Stimulated activated naive CD8-positive, alpha-beta T cell treated with anti-CD3 and anti-CD28 coated beads, Interleukin-15, amount 100 ng/mL, for 72 hours (primary cell): ENCODE results near the gene SORCS3.

Experiments
- ATAC-seq: fragments of 150-1000 bp; cut with Tn5 transposase; 2 replicates; pipeline ENCODE4 v1.10.0; 2021; ENCODE audit warnings: mild to moderate bottlenecking, moderate library complexity
- DNase-seq, 2 donors: peaks; one replicate each; pipeline ENCODE4 v3.0.0; 2021 to 2022
- H3K27ac Mint-ChIP-seq, 2 donors: one replicate each; pipeline ENCODE4 v1.8.0; 2022; ENCODE audit warnings: mild to moderate bottlenecking in 2 of 2, mixed read lengths in 2 of 2, moderate library complexity in 2 of 2
- H3K27me3 Mint-ChIP-seq: one replicate; pipeline ENCODE4 v1.8.0; 2022; ENCODE audit warnings: mixed read lengths
- H3K4me1 Mint-ChIP-seq: one replicate; pipeline ENCODE4 v1.8.0; 2022; ENCODE audit warnings: mild to moderate bottlenecking, mixed read lengths
- H3K4me3 Mint-ChIP-seq, 2 donors: one replicate each; pipeline ENCODE4 v1.8.0; 2022; ENCODE audit warnings: mild to moderate bottlenecking in 2 of 2, mixed read lengths in 2 of 2, moderate library complexity in 1 of 2
- H3K9me3 Mint-ChIP-seq, 2 donors: one replicate each; pipeline ENCODE4 v1.8.0; 2022; ENCODE audit warnings: mixed read lengths in 2 of 2

Gene SORCS3

GRCh38 chr10:104980368-104980767 lies 339.3 kb downstream of the SORCS3 start:
- Mint-ChIP-seq H3K9me3 (no peaks in the 10 kb centered on the region), H3K4me3 (no peak overlapping the region), H3K27ac (no peak overlapping the region), H3K4me1 (peaks cover 10% of the 10 kb centered on the region), H3K27me3 (no peaks in the 10 kb centered on the region)
- DNase-seq (no peak), ATAC-seq (no peak)

GRCh38 chr10:104981995-104982394 lies 340.9 kb downstream of the SORCS3 start:
- Mint-ChIP-seq H3K4me3 (no peak overlapping the region), H3K27ac (no peak overlapping the region), H3K9me3 (no peaks in the 10 kb centered on the region), H3K27me3 (no peaks in the 10 kb centered on the region), H3K4me1 (peaks cover 10% of the 10 kb centered on the region)
- ATAC-seq, result no peak
- DNase-seq, result no peak

- Mint-ChIP-seq H3K27me3 (no peaks in the 10 kb centered on the region), H3K27ac (no peak overlapping the region), H3K4me1 (no peaks in the 10 kb centered on the region), H3K4me3 (no peak overlapping the region), H3K9me3 (no peaks in the 10 kb centered on the region)
- DNase-seq (no peak), ATAC-seq (no peak)
These were observed 347.6 kb downstream of the SORCS3 start for GRCh38 chr10:104988686-104989085.

- Mint-ChIP-seq H3K9me3 (no peaks in the 10 kb centered on the region), H3K27ac (no peak overlapping the region), H3K4me1 (no peaks in the 10 kb centered on the region), H3K4me3 (no peak overlapping the region), H3K27me3 (no peaks in the 10 kb centered on the region)
- no peak for ATAC-seq
- no peak for DNase-seq
These were observed 348.8 kb downstream of the SORCS3 start for GRCh38 chr10:104989880-104990279.

GRCh38 chr10:104993085-104993484 lies 352.0 kb downstream of the SORCS3 start:
- DNase-seq (no peak), ATAC-seq (no peak)
- Mint-ChIP-seq H3K4me3 (no peak overlapping the region), H3K27me3 (no peaks in the 10 kb centered on the region), H3K27ac (no peak overlapping the region), H3K9me3 (no peaks in the 10 kb centered on the region), H3K4me1 (no peaks in the 10 kb centered on the region)

GRCh38 chr10:105001269-105001668 lies 360.2 kb downstream of the SORCS3 start:
- ATAC-seq, result no peak
- DNase-seq, result no peak
- H3K9me3 Mint-ChIP-seq, result peaks cover 0 to 8% of the 10 kb centered on the region in 2 donors
- peaks cover 7% of the 10 kb centered on the region for H3K27me3 Mint-ChIP-seq
- no peaks in the 10 kb centered on the region for H3K4me1 Mint-ChIP-seq
- H3K4me3 Mint-ChIP-seq, result no peak overlapping the region
- H3K27ac Mint-ChIP-seq, result no peak overlapping the region

- ATAC-seq (no peak), DNase-seq (no peak)
- Mint-ChIP-seq H3K27me3 (no peaks in the 10 kb centered on the region), H3K27ac (peak overlapping the region in 1 of 2 donors; percentile 50), H3K4me3 (no peak overlapping the region), H3K4me1 (no peaks in the 10 kb centered on the region), H3K9me3 (no peaks in the 10 kb centered on the region)
These were observed 369.5 kb downstream of the SORCS3 start for GRCh38 chr10:105010411-105011121.

- no peak overlapping the region for H3K4me3 Mint-ChIP-seq
- DNase-seq (peak; percentile 36 to 73), ATAC-seq (peak; percentile 99)
- peaks cover 0 to 5% of the 10 kb centered on the region in 2 donors for H3K9me3 Mint-ChIP-seq
- H3K27me3 Mint-ChIP-seq, result no peaks in the 10 kb centered on the region
- H3K27ac Mint-ChIP-seq, result peak overlapping the region in 1 of 2 donors; percentile 42
- H3K4me1 Mint-ChIP-seq, result peaks cover 12% of the 10 kb centered on the region
These were observed 376.0 kb downstream of the SORCS3 start for GRCh38 chr10:105017116-105017515.

GRCh38 chr10:105017691-105018090 lies 376.6 kb downstream of the SORCS3 start:
- ATAC-seq, result no peak
- H3K4me1 Mint-ChIP-seq, result peaks cover 12% of the 10 kb centered on the region
- peaks cover 0 to 5% of the 10 kb centered on the region in 2 donors for H3K9me3 Mint-ChIP-seq
- H3K27ac Mint-ChIP-seq, result peak overlapping the region in 1 of 2 donors; percentile 55
- no peaks in the 10 kb centered on the region for H3K27me3 Mint-ChIP-seq
- DNase-seq, result no peak
- no peak overlapping the region for H3K4me3 Mint-ChIP-seq

GRCh38 chr10:105023211-105024111 lies 382.4 kb downstream of the SORCS3 start:
- peaks cover 0 to 5% of the 10 kb centered on the region in 2 donors for H3K9me3 Mint-ChIP-seq
- no peak overlapping the region for H3K27ac Mint-ChIP-seq
- no peak overlapping the region for H3K4me3 Mint-ChIP-seq
- peaks cover 5% of the 10 kb centered on the region for H3K4me1 Mint-ChIP-seq
- no peaks in the 10 kb centered on the region for H3K27me3 Mint-ChIP-seq
- DNase-seq (no peak), ATAC-seq (no peak)

- no peak for DNase-seq
- no peak for ATAC-seq
- Mint-ChIP-seq H3K27me3 (no peaks in the 10 kb centered on the region), H3K4me1 (peaks cover 5% of the 10 kb centered on the region), H3K27ac (no peak overlapping the region), H3K9me3 (no peaks in the 10 kb centered on the region), H3K4me3 (no peak overlapping the region)
These were observed 383.1 kb downstream of the SORCS3 start for GRCh38 chr10:105024184-105024583.

- ATAC-seq (no peak), DNase-seq (no peak)
- no peaks in the 10 kb centered on the region for H3K9me3 Mint-ChIP-seq
- no peaks in the 10 kb centered on the region for H3K27me3 Mint-ChIP-seq
- no peak overlapping the region for H3K27ac Mint-ChIP-seq
- peaks cover 5% of the 10 kb centered on the region for H3K4me1 Mint-ChIP-seq
- H3K4me3 Mint-ChIP-seq, result no peak overlapping the region
These were observed 384.0 kb downstream of the SORCS3 start for GRCh38 chr10:105025092-105025491.

- DNase-seq (no peak), ATAC-seq (no peak)
- Mint-ChIP-seq H3K9me3 (no peaks in the 10 kb centered on the region), H3K27ac (no peak overlapping the region), H3K4me1 (peaks cover 4% of the 10 kb centered on the region), H3K4me3 (no peak overlapping the region), H3K27me3 (no peaks in the 10 kb centered on the region)
These were observed 385.5 kb downstream of the SORCS3 start for GRCh38 chr10:105026566-105026965.

GRCh38 chr10:105029286-105029685 lies 388.2 kb downstream of the SORCS3 start:
- H3K4me1 Mint-ChIP-seq, result no peaks in the 10 kb centered on the region
- no peak overlapping the region for H3K27ac Mint-ChIP-seq
- no peak overlapping the region for H3K4me3 Mint-ChIP-seq
- ATAC-seq (no peak), DNase-seq (no peak)
- no peaks in the 10 kb centered on the region for H3K27me3 Mint-ChIP-seq
- no peaks in the 10 kb centered on the region for H3K9me3 Mint-ChIP-seq

GRCh38 chr10:105037022-105037421 lies 395.9 kb downstream of the SORCS3 start:
- Mint-ChIP-seq H3K9me3 (no peaks in the 10 kb centered on the region), H3K4me1 (no peaks in the 10 kb centered on the region), H3K27ac (no peak overlapping the region), H3K4me3 (no peak overlapping the region), H3K27me3 (no peaks in the 10 kb centered on the region)
- DNase-seq, result no peak
- peak; percentile 69 for ATAC-seq

GRCh38 chr10:105041956-105042355 lies 400.9 kb downstream of the SORCS3 start:
- Mint-ChIP-seq H3K4me3 (no peak overlapping the region), H3K27ac (no peak overlapping the region), H3K4me1 (no peaks in the 10 kb centered on the region), H3K9me3 (no peaks in the 10 kb centered on the region), H3K27me3 (no peaks in the 10 kb centered on the region)
- DNase-seq, result no peak
- ATAC-seq, result no peak
